ENCODE measurements around the gene DDX31.

DDX31 gene

GRCh38 chr9:132694144-132694543, 24.4 kb upstream of the DDX31 start:
- peaks cover 27% of the 10 kb centered on the region for H3K9me3 Mint-ChIP-seq (ENCODE audit: low read depth)
- no peak overlapping the region for H3K27ac Mint-ChIP-seq
- H3K4me1 Mint-ChIP-seq (ENCODE audit: low read depth) = peaks cover 4% of the 10 kb centered on the region
- no peak overlapping the region for H3K4me3 Mint-ChIP-seq
- peaks cover 4% of the 10 kb centered on the region for H3K27me3 Mint-ChIP-seq
- peaks cover 24% of the 10 kb centered on the region for H3K36me3 Mint-ChIP-seq

GRCh38 chr9:132690696-132691095, 20.9 kb upstream of the DDX31 start:
- no peak overlapping the region for H3K4me3 Mint-ChIP-seq
- no peaks in the 10 kb centered on the region for H3K27me3 Mint-ChIP-seq
- peaks cover 4% of the 10 kb centered on the region for H3K9me3 Mint-ChIP-seq (ENCODE audit: low read depth)
- peaks cover 4% of the 10 kb centered on the region for H3K4me1 Mint-ChIP-seq (ENCODE audit: low read depth)
- no peak overlapping the region for H3K27ac Mint-ChIP-seq
- peaks cover 22% of the 10 kb centered on the region for H3K36me3 Mint-ChIP-seq

GRCh38 chr9:132683873-132684272, 14.1 kb upstream of the DDX31 start:
- H3K27me3 Mint-ChIP-seq = no peaks in the 10 kb centered on the region
- no peak overlapping the region for H3K4me3 Mint-ChIP-seq
- H3K27ac Mint-ChIP-seq = no peak overlapping the region
- H3K4me1 Mint-ChIP-seq (ENCODE audit: low read depth) = peaks cover 23% of the 10 kb centered on the region
- H3K9me3 Mint-ChIP-seq (ENCODE audit: low read depth) = no peaks in the 10 kb centered on the region
- H3K36me3 Mint-ChIP-seq = peaks cover 24% of the 10 kb centered on the region

DNA sequence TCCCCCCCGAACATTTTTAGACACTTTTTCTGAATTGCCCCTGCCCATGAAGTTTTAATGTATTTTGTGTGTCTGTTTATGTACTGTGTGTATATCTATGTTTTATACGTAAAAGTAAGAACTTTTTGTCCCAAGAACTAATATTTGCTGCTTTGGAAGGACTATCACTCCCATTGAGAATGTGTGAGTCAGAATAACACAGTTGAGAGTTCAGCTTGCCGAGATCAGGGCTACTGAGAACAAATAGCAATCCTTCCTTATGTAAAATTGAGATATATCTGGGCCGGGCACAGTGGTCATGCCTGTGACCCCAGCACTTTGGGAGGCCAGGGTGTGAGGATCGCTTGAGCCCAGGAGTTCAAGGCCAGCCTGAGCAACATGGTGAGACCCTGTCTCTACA, 11.8 kb upstream of the DDX31 start:
- H3K4me1 Mint-ChIP-seq (ENCODE audit: low read depth) = peaks cover 29% of the 10 kb centered on the region
- H3K27ac Mint-ChIP-seq = peak overlapping the region; percentile 54
- H3K36me3 Mint-ChIP-seq = peaks cover 18% of the 10 kb centered on the region
- H3K9me3 Mint-ChIP-seq (ENCODE audit: low read depth) = no peaks in the 10 kb centered on the region
- H3K4me3 Mint-ChIP-seq = no peak overlapping the region
- no peaks in the 10 kb centered on the region for H3K27me3 Mint-ChIP-seq

DNA sequence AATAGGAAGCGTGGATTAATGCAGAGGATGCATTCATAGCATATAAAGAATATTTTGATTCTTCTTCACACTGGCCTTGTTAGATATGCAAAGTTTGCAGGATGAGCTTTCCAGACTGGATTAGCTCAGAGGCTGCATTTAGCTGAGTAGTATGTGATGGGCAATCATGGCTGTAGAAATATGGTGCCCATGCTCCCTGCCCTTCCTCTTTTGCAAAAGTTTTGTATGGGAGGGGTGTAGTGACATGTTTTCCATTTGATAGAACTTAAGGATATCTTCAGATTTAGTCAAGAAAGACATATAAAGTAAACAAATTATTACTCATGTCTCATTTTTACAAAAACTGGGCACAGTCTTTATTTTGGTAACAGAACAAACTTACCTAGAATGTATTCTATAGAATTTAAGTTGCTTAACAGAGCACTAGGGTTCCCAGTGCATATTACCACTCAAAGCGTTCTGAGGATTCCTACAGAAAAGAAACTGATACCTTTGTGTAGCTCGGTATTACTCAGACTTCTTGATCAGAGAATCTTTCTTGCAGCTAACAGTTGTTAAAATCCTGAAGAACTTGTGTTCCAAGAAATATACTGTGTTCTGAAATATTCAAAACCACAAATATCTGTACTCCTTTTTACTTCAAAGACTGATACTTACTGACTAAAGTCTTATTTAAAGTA, 10.3 kb upstream of the DDX31 start:
- peaks cover 15% of the 10 kb centered on the region for H3K36me3 Mint-ChIP-seq
- H3K4me1 Mint-ChIP-seq (ENCODE audit: low read depth) = peaks cover 38% of the 10 kb centered on the region
- H3K9me3 Mint-ChIP-seq (ENCODE audit: low read depth) = no peaks in the 10 kb centered on the region
- H3K4me3 Mint-ChIP-seq = peak overlapping the region; percentile 23
- no peaks in the 10 kb centered on the region for H3K27me3 Mint-ChIP-seq
- peak overlapping the region; percentile 70 for H3K27ac Mint-ChIP-seq

DNA sequence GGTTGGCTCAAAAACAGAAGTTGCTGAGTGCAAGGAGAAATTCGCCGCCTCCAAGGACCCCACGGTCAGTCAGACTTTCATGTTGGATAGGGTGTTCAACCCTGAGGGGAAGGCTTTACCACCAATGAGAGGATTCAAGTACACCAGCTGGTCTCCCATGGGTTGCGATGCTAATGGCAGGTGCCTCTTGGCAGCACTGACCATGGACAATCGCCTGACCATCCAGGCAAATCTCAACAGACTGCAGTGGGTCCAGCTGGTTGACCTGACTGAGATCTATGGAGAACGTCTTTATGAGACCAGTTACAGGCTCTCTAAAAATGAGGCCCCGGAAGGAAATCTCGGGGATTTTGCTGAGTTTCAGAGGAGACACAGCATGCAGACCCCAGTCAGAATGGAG, 8.2 kb upstream of the DDX31 start:
- H3K36me3 Mint-ChIP-seq = peaks cover 11% of the 10 kb centered on the region
- no peaks in the 10 kb centered on the region for H3K9me3 Mint-ChIP-seq (ENCODE audit: low read depth)
- H3K4me3 Mint-ChIP-seq = no peak overlapping the region
- no peak overlapping the region for H3K27ac Mint-ChIP-seq
- peaks cover 58% of the 10 kb centered on the region for H3K4me1 Mint-ChIP-seq (ENCODE audit: low read depth)
- H3K27me3 Mint-ChIP-seq = no peaks in the 10 kb centered on the region

DNA sequence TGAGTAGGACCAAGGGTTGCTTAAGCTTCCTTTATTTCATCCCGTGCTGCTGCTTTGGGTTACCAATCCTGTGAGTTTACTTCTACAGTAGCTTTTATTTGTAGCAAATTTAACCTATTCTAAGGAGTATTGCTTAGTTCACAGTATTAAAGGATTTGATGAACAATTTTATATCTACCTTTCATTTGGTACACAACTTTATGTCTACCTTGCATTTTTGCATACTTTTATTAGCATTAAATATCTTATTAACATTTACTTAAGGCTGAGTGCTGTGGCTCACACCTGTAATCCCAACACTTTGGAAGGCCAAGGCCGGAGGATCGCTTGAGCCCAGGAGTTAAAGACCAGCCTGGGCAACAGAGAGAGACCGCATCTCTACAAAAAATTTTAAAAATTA, 4.7 kb upstream of the DDX31 start:
- H3K9me3 Mint-ChIP-seq (ENCODE audit: low read depth) = no peaks in the 10 kb centered on the region
- H3K36me3 Mint-ChIP-seq = peaks cover 8% of the 10 kb centered on the region
- no peak overlapping the region for H3K4me3 Mint-ChIP-seq
- no peaks in the 10 kb centered on the region for H3K27me3 Mint-ChIP-seq
- peaks cover 57% of the 10 kb centered on the region for H3K4me1 Mint-ChIP-seq (ENCODE audit: low read depth)
- no peak overlapping the region for H3K27ac Mint-ChIP-seq

- Mint-ChIP-seq H3K27ac (peak overlapping the region; percentile 46), H3K4me1 (ENCODE audit: low read depth) (peaks cover 54% of the 10 kb centered on the region), H3K9me3 (ENCODE audit: low read depth) (no peaks in the 10 kb centered on the region), H3K36me3 (peaks cover 4% of the 10 kb centered on the region), H3K4me3 (peak overlapping the region; percentile 76), H3K27me3 (no peaks in the 10 kb centered on the region)
Observed at GRCh38 chr9:132673355-132673754, 3.6 kb upstream of the DDX31 start.

- H3K36me3 Mint-ChIP-seq = peaks cover 4% of the 10 kb centered on the region
Observed at GRCh38 chr9:132672413-132672690, 2.6 kb upstream of the DDX31 start.

DNA sequence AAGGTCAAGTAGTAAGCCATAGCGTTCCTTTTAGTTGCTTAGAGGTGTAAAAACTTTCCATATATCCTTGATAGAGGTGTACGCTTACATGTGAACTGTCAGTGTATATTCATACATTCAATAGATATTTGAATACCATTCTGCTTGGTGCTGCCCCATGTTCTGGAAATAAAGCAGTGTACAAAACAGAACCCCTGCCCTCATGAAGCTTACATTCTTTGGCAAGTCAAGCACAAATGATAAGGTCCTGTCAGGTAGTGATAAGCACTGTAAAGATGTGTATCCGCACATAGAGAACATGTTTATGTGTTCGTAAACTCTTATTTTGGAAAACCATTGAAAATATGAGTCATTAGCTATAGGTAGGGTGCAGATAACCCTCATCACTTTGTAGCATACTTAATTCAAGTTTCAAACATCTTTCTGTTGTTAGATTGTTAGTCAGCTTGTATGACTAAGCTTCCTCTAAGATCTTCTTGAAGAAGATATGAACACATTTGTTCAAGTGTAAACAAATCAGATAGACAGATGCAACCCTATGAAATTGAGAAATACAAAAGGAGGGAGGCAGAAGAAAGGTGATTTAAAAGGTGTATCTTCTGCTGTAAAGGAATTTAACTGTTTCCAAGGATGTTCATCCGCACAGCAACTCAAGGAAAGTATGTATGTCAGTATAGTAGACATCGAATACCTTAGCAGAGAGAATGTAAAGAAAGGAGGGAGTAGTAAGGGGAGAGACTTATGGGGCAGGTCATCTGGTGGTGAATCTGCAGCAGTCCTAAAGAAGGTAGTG, 2.0 kb upstream of the DDX31 start:
- Mint-ChIP-seq H3K27ac (peak overlapping the region; percentile 91), H3K36me3 (peaks cover 4% of the 10 kb centered on the region), H3K9me3 (ENCODE audit: low read depth) (no peaks in the 10 kb centered on the region), H3K27me3 (no peaks in the 10 kb centered on the region), H3K4me1 (ENCODE audit: low read depth) (peaks cover 60% of the 10 kb centered on the region), H3K4me3 (peak overlapping the region; percentile 93)

More at GRCh38 chr9:132672413-132672690, 2.6 kb upstream of the DDX31 start:
- peak overlapping the region; percentile 62 for H3K27ac Mint-ChIP-seq
- peaks cover 63% of the 10 kb centered on the region for H3K4me1 Mint-ChIP-seq (ENCODE audit: low read depth)
- no peaks in the 10 kb centered on the region for H3K27me3 Mint-ChIP-seq
- H3K9me3 Mint-ChIP-seq (ENCODE audit: low read depth) = no peaks in the 10 kb centered on the region
- H3K4me3 Mint-ChIP-seq = peak overlapping the region; percentile 93

- H3K9me3 Mint-ChIP-seq (ENCODE audit: low read depth) = no peaks in the 10 kb centered on the region
- H3K27ac Mint-ChIP-seq = peak within 1 kb of the TSS; percentile 92
- peak within 1 kb of the TSS; percentile 93 for H3K4me3 Mint-ChIP-seq
- H3K36me3 Mint-ChIP-seq = peaks cover 4% of the 10 kb centered on the region
- H3K4me1 Mint-ChIP-seq (ENCODE audit: low read depth) = peaks cover 59% of the 10 kb centered on the region
- no peaks in the 10 kb centered on the region for H3K27me3 Mint-ChIP-seq
Observed at GRCh38 chr9:132670457-132671391, 941 bp upstream of the DDX31 start, which contains the start of gene GTF3C4. TSS of gene GTF3C4 (plus strand) at chr9:132670464. CDS start at chr9:132670599, 135 bp downstream.

- peak overlapping the region; percentile 92 for H3K27ac Mint-ChIP-seq
- H3K4me3 Mint-ChIP-seq = peak overlapping the region; percentile 93
- H3K36me3 Mint-ChIP-seq = peaks cover 4% of the 10 kb centered on the region
- no peaks in the 10 kb centered on the region for H3K9me3 Mint-ChIP-seq (ENCODE audit: low read depth)
- peaks cover 50% of the 10 kb centered on the region for H3K4me1 Mint-ChIP-seq (ENCODE audit: low read depth)
- no peaks in the 10 kb centered on the region for H3K27me3 Mint-ChIP-seq
Observed at GRCh38 chr9:132669319-132669697, 475 bp downstream of the DDX31 start.

DNA sequence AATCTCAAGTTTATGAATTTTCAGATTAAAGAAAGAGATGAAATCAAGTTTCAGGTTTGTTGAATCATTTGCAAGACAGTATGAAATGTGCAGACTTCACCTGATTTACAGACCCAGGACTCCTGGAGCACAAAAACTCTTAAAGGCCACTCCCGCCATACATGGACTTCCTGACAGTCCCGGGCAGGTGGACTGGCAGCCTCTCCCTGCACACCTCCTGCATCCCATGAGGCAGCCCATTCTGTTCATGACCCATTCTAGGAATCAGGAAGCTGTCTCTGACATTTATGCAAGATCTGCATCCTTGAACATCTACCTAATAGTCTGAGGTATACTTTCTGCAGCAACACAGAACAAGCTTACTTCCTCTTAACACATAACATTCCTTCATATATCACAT, 5.9 kb downstream of the DDX31 start:
- H3K4me1 Mint-ChIP-seq (ENCODE audit: low read depth) = peaks cover 23% of the 10 kb centered on the region
- H3K9me3 Mint-ChIP-seq (ENCODE audit: low read depth) = no peaks in the 10 kb centered on the region
- H3K27ac Mint-ChIP-seq = no peak overlapping the region
- no peaks in the 10 kb centered on the region for H3K36me3 Mint-ChIP-seq
- H3K4me3 Mint-ChIP-seq = no peak overlapping the region
- H3K27me3 Mint-ChIP-seq = no peaks in the 10 kb centered on the region

DNA sequence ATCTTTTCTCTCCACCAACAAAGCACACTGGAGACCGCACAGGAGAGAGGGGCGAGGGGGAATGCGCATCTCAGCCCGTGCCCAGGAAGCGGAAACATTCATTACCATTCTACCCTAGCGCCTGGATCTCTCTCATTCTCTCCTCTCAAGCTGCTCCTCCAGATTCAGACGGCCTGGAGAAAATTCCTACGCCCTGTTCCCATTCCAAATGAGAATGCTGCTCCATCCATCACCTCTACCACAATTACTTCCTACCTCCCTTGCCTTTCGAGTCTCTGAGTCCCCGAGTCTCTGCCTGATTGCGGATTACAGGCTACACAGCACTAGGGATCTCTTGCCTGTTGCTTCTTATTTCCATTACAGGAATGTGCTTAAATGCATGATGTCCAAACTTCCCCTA, 6.7 kb downstream of the DDX31 start:
- no peak overlapping the region for H3K27ac Mint-ChIP-seq
- no peak overlapping the region for H3K4me3 Mint-ChIP-seq
- H3K9me3 Mint-ChIP-seq (ENCODE audit: low read depth) = no peaks in the 10 kb centered on the region
- peaks cover 19% of the 10 kb centered on the region for H3K4me1 Mint-ChIP-seq (ENCODE audit: low read depth)
- no peaks in the 10 kb centered on the region for H3K36me3 Mint-ChIP-seq
- H3K27me3 Mint-ChIP-seq = no peaks in the 10 kb centered on the region
